ENCODE results near the gene RRP12.

The RRP12 gene

GRCh38 chr10:97321032-97321803 lies 79.9 kb downstream of the RRP12 start:
- Histone ChIP-seq H3K9ac (ENCODE audit: low read depth, low read length) (peak overlapping the region; percentile 45), H3K4me3 (ENCODE audit: low read length) (peak overlapping the region; percentile 68), H3K9me3 (ENCODE audit: insufficient read depth, low read depth, low read length) (no peaks in the 10 kb centered on the region), H3K27ac (ENCODE audit: low read depth, low read length) (no peak overlapping the region), H3K27me3 (ENCODE audit: insufficient read depth, low read length) (peaks cover 37% of the 10 kb centered on the region), H3K4me1 (ENCODE audit: insufficient read depth, low read length) (peaks cover 22% of the 10 kb centered on the region), H3K36me3 (ENCODE audit: insufficient read depth, low read length) (no peaks in the 10 kb centered on the region)
- 46% methylated on average over 38 of the region's 38 CpGs for WGBS

GRCh38 chr10:97320480-97321031 lies 80.6 kb downstream of the RRP12 start:
- 24% methylated on average over 24 of the region's 24 CpGs for WGBS
- H3K36me3 ChIP-seq (ENCODE audit: insufficient read depth, low read length), result no peaks in the 10 kb centered on the region
- no peak overlapping the region for H3K27ac ChIP-seq (ENCODE audit: low read depth, low read length)
- H3K4me3 ChIP-seq (ENCODE audit: low read length), result peak overlapping the region; percentile 68
- peak overlapping the region; percentile 99 for H3K9ac ChIP-seq (ENCODE audit: low read depth, low read length)
- peaks cover 17% of the 10 kb centered on the region for H3K4me1 ChIP-seq (ENCODE audit: insufficient read depth, low read length)
- H3K27me3 ChIP-seq (ENCODE audit: insufficient read depth, low read length), result peaks cover 37% of the 10 kb centered on the region
- H3K9me3 ChIP-seq (ENCODE audit: insufficient read depth, low read depth, low read length), result no peaks in the 10 kb centered on the region

DNA sequence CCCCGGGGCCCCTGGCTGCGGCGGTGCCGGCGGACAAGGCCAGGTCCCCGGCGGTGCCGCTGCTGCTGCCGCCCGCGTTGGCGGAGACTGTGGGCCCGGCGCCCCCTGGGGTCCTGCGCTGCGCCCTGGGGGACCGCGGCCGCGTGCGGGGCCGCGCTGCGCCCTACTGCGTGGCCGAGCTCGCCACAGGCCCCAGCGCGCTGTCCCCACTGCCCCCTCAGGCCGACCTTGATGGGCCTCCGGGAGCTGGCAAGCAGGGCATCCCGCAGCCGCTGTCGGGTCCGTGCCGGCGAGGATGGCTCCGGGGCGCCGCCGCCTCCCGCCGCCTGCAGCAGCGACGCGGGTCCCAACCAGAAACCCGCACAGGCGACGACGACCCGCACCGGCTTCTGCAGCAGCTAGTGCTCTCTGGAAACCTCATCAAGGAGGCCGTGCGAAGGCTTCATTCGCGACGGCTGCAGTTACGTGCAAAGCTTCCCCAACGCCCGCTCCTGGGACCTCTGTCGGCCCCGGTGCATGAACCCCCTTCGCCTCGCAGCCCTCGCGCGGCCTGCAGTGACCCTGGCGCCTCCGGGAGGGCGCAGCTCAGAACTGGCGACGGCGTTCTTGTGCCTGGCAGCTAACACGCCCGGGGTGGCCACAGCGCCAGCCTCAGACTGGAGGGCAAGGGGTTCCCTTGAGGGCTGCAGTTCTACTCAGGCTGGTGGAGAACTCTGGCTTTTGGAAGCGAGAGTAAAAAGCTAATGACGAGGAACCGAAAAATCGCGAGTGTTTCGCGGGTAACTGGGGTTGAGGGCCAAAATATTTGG lies 81.3 kb downstream of the RRP12 start:
- WGBS, result under 1% methylated on average over 83 of the region's 83 CpGs
- peaks cover 37% of the 10 kb centered on the region for H3K27me3 ChIP-seq (ENCODE audit: insufficient read depth, low read length)
- peak overlapping the region; percentile 68 for H3K4me3 ChIP-seq (ENCODE audit: low read length)
- no peaks in the 10 kb centered on the region for H3K9me3 ChIP-seq (ENCODE audit: insufficient read depth, low read depth, low read length)
- H3K9ac ChIP-seq (ENCODE audit: low read depth, low read length), result peak overlapping the region; percentile 99
- no peaks in the 10 kb centered on the region for H3K36me3 ChIP-seq (ENCODE audit: insufficient read depth, low read length)
- peaks cover 17% of the 10 kb centered on the region for H3K4me1 ChIP-seq (ENCODE audit: insufficient read depth, low read length)
- H3K27ac ChIP-seq (ENCODE audit: low read depth, low read length), result no peak overlapping the region

DNA sequence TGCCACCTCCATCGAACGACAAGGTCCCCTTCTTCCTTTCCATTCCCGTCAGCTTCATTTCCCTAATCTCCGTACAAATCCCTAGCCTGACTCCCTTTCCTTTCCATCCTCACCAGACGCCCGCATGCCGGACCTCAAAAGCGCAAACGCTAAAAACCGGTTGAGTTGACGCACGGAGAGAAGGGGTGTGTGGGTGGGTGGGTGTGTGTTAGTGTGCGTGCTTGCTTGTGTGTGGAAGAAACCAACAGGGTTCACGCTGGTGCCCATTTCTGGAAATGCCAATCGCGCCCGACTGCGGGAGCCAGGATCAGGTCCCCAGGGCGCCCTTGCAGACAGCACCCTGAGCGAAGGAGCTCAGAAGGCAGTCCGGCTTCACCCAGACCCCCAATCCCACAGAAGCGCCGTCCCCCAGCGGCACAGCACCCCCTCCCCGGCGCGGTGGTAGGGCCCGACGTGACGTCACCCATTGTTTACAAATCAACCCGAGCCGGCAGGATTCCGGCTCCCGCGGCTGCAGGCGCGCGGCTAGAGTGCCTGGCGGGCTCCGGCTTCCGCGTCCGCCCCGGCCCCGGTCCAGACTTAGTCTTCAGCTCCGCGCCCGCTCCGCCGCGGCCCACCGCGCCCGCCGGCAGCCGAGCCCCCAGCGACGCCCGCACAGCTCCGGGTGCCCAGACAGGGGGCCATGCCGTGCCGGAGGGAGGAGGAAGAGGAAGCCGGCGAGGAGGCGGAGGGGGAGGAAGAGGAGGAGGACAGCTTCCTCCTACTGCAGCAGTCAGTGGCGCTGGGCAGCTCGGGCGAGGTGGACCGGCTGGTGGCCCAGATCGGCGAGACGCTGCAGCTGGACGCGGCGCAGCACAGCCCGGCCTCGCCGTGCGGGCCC lies 82.1 kb downstream of the RRP12 start, which contains the start of gene FRAT1:
TSS of gene FRAT1 (plus strand) at position 500 of the 880 bp plus-strand sequence. CDS start at position 683, 183 bp downstream.
- H3K27ac ChIP-seq (ENCODE audit: low read depth, low read length), result peak within 1 kb of the TSS; percentile 99
- peak within 1 kb of the TSS; percentile 99 for H3K9ac ChIP-seq (ENCODE audit: low read depth, low read length)
- under 1% methylated on average over 79 of the region's 79 CpGs for WGBS
- peaks cover 37% of the 10 kb centered on the region for H3K27me3 ChIP-seq (ENCODE audit: insufficient read depth, low read length)
- no peaks in the 10 kb centered on the region for H3K9me3 ChIP-seq (ENCODE audit: insufficient read depth, low read depth, low read length)
- H3K4me3 ChIP-seq (ENCODE audit: low read length), result peak within 1 kb of the TSS; percentile 68
- H3K4me1 ChIP-seq (ENCODE audit: insufficient read depth, low read length), result peaks cover 17% of the 10 kb centered on the region
- H3K36me3 ChIP-seq (ENCODE audit: insufficient read depth, low read length), result no peaks in the 10 kb centered on the region

DNA sequence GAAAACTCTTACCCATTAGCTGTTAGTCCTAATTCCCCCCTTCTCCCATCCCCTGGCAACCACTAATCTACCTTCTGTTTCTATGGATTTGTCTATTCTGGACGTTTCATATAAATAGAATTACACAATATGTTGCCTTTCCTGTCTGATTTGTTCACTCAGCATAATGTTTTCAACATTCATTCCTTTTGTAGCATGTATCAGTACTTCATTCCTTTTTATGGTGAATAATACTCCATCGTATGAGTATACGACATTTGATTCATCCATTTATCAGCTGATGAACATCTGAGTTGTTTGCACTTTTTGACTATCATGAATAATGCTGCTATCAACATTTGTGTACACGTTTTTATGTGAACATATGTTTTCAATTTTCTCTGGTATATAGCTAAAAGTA lies 86.5 kb downstream of the RRP12 start:
- Histone ChIP-seq H3K36me3 (ENCODE audit: insufficient read depth, low read length) (no peaks in the 10 kb centered on the region), H3K27ac (ENCODE audit: low read depth, low read length) (no peak overlapping the region), H3K4me1 (ENCODE audit: insufficient read depth, low read length) (no peaks in the 10 kb centered on the region), H3K9ac (ENCODE audit: low read depth, low read length) (no peak overlapping the region), H3K9me3 (ENCODE audit: insufficient read depth, low read depth, low read length) (no peaks in the 10 kb centered on the region), H3K27me3 (ENCODE audit: insufficient read depth, low read length) (peaks cover 8% of the 10 kb centered on the region), H3K4me3 (ENCODE audit: low read length) (no peak overlapping the region)
- WGBS, result 96% methylated on average over 3 of the region's 4 CpGs

GRCh38 chr10:97312897-97313296 lies 88.2 kb downstream of the RRP12 start:
- H3K27ac ChIP-seq (ENCODE audit: low read depth, low read length), result no peak overlapping the region
- WGBS, result 88% methylated on average over 6 of the region's 6 CpGs

GRCh38 chr10:97311111-97311626 lies 90.0 kb downstream of the RRP12 start:
- Histone ChIP-seq H3K4me1 (ENCODE audit: insufficient read depth, low read length) (no peaks in the 10 kb centered on the region), H3K9me3 (ENCODE audit: insufficient read depth, low read depth, low read length) (no peaks in the 10 kb centered on the region), H3K4me3 (ENCODE audit: low read length) (no peak overlapping the region), H3K9ac (ENCODE audit: low read depth, low read length) (no peak overlapping the region), H3K36me3 (ENCODE audit: insufficient read depth, low read length) (no peaks in the 10 kb centered on the region), H3K27ac (ENCODE audit: low read depth, low read length) (no peak overlapping the region), H3K27me3 (ENCODE audit: insufficient read depth, low read length) (no peaks in the 10 kb centered on the region)
- 90% methylated on average over 4 of the region's 4 CpGs for WGBS

More at GRCh38 chr10:97312897-97313296, 88.2 kb downstream of the RRP12 start:
- Histone ChIP-seq H3K9me3 (ENCODE audit: insufficient read depth, low read depth, low read length) (no peaks in the 10 kb centered on the region), H3K4me3 (ENCODE audit: low read length) (no peak overlapping the region), H3K27me3 (ENCODE audit: insufficient read depth, low read length) (peaks cover 5% of the 10 kb centered on the region), H3K4me1 (ENCODE audit: insufficient read depth, low read length) (no peaks in the 10 kb centered on the region), H3K9ac (ENCODE audit: low read depth, low read length) (no peak overlapping the region), H3K36me3 (ENCODE audit: insufficient read depth, low read length) (no peaks in the 10 kb centered on the region)

GRCh38 chr10:97307866-97308780 lies 93.0 kb downstream of the RRP12 start:
- H3K4me3 ChIP-seq (ENCODE audit: low read length), result no peak overlapping the region
- H3K9me3 ChIP-seq (ENCODE audit: insufficient read depth, low read depth, low read length), result no peaks in the 10 kb centered on the region
- H3K36me3 ChIP-seq (ENCODE audit: insufficient read depth, low read length), result no peaks in the 10 kb centered on the region
- no peak overlapping the region for H3K9ac ChIP-seq (ENCODE audit: low read depth, low read length)
- no peak overlapping the region for H3K27ac ChIP-seq (ENCODE audit: low read depth, low read length)
- H3K4me1 ChIP-seq (ENCODE audit: insufficient read depth, low read length), result no peaks in the 10 kb centered on the region
- WGBS, result 84% methylated on average over 10 of the region's 10 CpGs
- no peaks in the 10 kb centered on the region for H3K27me3 ChIP-seq (ENCODE audit: insufficient read depth, low read length)

GRCh38 chr10:97307441-97307840 lies 93.7 kb downstream of the RRP12 start:
- 94% methylated on average over 1 of the region's 1 CpG for WGBS
- no peaks in the 10 kb centered on the region for H3K9me3 ChIP-seq (ENCODE audit: insufficient read depth, low read depth, low read length)
- no peaks in the 10 kb centered on the region for H3K27me3 ChIP-seq (ENCODE audit: insufficient read depth, low read length)
- H3K4me3 ChIP-seq (ENCODE audit: low read length), result no peak overlapping the region
- no peaks in the 10 kb centered on the region for H3K4me1 ChIP-seq (ENCODE audit: insufficient read depth, low read length)
- no peak overlapping the region for H3K27ac ChIP-seq (ENCODE audit: low read depth, low read length)
- no peaks in the 10 kb centered on the region for H3K36me3 ChIP-seq (ENCODE audit: insufficient read depth, low read length)
- no peak overlapping the region for H3K9ac ChIP-seq (ENCODE audit: low read depth, low read length)

All from HUES64 (cell line).